Inflammatory macrophage (primary cell): Measurements from ENCODE around the gene RHOBTB3.
A peak's percentile ranks its signal among the peaks of the same experiment; 100 is the strongest.
"Not testable (repeated sequence)": the region's sequence is repeated elsewhere in the genome, so short reads cannot be mapped to it uniquely, and the experiment has no call there.

Source experiments
- DNase-seq, 2 donors: peaks; one replicate each; pipeline ENCODE4 v3.0.0-alpha.2; 2020 to 2022

The RHOBTB3 gene

GRCh38 chr5:95821110-95822021 lies 90.2 kb downstream of the RHOBTB3 start:
- DNase-seq = no peak

GRCh38 chr5:95822043-95822541 lies 91.0 kb downstream of the RHOBTB3 start:
- peak; percentile 39 to 64 for DNase-seq

DNA sequence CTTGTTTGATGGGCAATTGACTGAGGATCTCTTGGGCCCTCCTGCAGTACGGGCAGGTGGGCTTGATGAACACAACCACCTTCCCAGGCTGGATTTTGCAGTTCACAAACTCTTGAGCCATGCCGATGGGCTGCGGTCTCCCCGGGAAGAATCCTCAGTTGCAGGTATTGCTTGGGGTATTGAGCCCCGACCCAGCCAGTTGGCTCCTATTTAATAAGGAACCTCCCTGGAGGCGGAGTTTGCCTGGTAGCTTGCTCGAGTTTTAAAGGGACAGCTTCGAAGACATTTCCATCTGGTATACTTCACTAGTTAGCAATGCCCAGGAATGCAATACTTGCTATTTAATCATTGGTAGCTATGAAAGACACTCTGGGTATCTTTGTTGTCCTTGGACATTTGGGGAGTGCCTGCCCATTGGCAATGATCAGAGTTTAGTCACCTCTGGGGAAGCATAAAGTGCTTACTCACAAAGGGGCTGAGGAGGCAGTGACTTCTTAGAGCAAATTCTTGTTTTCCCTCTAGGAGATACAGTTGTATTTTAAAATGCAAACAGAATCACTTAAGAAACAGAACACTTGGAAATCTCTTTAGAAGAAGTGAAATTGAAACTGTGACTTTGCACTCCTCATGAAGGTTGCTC lies 91.5 kb downstream of the RHOBTB3 start, which contains the start of gene GLRX:
Gene GLRX, minus strand, starts transcription at position 185 of the 640 bp plus-strand sequence. Its CDS starts 64 bp downstream, at position 121.
- DNase-seq = peak; percentile 73 to 80

DNA sequence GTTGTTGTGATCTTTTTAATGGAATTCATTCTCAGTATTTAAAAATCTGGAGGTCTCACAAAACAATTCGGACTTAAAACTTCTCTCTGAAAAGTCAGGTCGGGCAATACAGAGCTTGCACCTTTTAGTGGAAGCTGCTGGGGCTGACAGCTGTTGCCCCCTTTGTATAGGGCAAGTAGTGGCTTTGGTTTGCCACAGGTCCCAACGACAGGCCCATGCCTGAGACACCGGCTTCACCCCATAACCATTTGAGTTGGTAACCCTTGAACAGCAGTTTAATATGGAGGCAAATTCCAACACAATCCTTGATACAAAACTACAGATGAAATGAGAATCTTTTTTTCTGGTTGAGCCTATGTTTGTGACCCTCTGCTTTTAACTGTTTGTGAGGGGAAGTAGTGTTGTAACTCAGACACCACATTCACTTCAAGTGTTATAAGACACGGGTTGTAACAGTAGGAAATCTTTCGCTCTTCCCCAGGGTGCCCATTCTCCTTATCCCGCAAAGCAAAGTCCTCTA lies 92.1 kb downstream of the RHOBTB3 start:
- DNase-seq = no peak

- DNase-seq = peak; percentile 89 to 93
Measured at GRCh38 chr5:95823738-95824609, 92.8 kb downstream of the RHOBTB3 start.

DNA sequence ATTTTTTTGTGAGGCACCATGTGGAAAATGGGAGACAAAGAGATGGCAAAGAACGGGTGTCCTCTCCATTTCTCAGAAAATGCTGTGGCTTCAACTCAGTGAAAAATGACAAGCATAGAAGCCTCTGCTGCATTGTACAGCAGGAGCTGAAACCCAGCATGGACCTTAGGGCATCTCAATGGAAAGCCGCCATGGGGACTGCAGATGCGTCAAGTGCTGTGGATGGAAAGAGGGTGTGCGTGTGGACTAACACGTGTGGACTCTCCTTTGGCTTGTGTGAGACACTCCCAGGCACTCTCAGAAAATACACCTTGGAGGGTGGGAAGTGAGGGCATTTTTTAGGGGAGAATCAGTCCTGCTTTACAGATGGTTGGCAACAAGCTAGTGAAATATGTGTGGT lies 93.6 kb downstream of the RHOBTB3 start:
- no peak for DNase-seq

- DNase-seq = peak; percentile 70 to 74
Measured at GRCh38 chr5:95825495-95825894, 94.4 kb downstream of the RHOBTB3 start.

GRCh38 chr5:95826949-95827891 lies 96.1 kb downstream of the RHOBTB3 start:
- peak; percentile 70 to 75 for DNase-seq

GRCh38 chr5:95827892-95828246 lies 96.7 kb downstream of the RHOBTB3 start:
- DNase-seq = peak; percentile 25 to 44

GRCh38 chr5:95830226-95830625 lies 99.1 kb downstream of the RHOBTB3 start:
- DNase-seq = no peak

DNA sequence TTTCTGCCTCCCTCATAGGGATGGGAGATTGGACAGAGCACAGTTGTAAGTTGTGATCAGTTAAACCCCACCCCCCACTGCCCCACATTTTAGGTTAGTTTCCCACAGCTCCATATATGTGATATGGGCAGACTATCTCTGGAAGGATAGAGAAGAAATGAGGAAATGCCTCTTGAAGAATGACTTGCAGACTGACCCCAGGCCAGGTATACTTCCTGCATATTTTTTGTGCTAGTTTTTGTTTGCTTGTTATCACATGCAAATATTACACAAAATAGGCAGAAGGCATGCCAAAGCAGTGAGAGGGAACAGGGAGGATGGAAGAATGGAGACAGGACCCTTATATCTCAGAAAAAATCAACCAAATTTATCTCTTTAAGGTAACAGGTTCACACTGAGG lies 101.5 kb downstream of the RHOBTB3 start:
- no peak for DNase-seq

GRCh38 chr5:95835682-95836385 lies 104.7 kb downstream of the RHOBTB3 start:
- peak; percentile 49 to 62 for DNase-seq

- peak in 1 of 2 donors; percentile 3 for DNase-seq
Measured at GRCh38 chr5:95836544-95836943, 105.4 kb downstream of the RHOBTB3 start.

DNA sequence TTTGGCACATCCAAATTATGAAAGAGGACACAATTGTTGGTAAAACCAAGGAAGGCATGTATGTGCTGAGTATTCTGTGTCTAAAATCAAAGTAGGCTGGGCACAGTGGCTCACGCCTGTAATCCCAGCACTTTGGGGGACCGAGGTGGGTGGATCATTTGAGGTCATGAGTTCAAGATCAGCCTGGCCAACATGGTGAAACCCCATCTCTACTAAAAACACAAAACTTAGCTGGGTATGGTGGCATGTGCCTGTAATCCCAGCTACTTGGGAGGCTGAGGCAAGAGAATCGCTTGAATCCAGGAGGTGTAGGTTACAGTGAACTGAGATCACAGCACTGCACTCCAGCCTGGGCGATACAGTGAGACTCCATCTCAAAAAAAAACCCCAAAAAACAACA lies 105.8 kb downstream of the RHOBTB3 start:
- DNase-seq = not testable (repeated sequence)

DNA sequence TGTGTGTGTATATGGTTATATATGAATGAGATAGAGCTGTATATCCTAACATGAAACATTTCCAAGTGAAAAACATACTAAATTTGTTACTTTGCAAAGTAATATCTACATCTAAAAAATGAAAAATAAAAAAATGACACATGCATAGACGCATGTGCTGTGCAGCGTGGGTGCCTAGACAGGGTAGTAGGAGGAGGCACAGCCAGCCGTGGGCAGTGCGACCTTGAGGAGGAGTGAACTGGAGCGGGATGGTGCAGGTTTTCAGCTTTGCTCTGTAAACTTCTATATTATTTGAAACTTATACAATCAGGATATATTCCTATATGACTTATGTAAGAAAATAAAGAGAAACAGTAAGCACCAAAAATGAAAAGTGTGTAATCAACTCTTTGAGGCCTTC lies 106.4 kb downstream of the RHOBTB3 start:
- DNase-seq = peak in 1 of 2 donors; percentile 63

DNA sequence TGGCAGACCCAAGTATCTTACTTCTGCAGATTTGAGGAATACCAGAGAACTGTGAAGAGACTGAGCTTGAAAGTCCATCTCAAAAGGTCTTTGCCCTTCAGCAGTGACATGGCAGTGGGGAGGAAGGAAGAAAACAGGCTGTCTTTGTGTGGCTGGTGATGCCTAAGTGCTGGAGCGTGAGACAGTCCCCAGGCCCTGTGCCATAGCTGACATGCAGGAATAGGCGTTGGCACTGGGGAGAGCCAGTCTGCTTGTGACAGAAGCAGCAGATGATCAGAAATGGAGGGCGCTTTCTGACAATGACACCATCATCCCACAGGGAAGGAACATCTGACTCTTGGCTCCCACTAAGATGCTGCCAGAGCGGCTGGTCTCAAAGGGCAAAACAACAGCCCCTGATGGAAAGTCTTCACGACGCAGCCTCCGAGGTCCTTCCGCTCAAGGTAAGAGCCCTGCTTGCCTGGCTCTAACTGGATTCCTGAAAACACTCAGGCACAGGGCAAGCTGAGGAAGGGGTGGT lies 106.9 kb downstream of the RHOBTB3 start:
- DNase-seq = peak in 1 of 2 donors; percentile 30

GRCh38 chr5:95838556-95838955 lies 107.4 kb downstream of the RHOBTB3 start:
- peak in 1 of 2 donors; percentile 2 for DNase-seq

DNA sequence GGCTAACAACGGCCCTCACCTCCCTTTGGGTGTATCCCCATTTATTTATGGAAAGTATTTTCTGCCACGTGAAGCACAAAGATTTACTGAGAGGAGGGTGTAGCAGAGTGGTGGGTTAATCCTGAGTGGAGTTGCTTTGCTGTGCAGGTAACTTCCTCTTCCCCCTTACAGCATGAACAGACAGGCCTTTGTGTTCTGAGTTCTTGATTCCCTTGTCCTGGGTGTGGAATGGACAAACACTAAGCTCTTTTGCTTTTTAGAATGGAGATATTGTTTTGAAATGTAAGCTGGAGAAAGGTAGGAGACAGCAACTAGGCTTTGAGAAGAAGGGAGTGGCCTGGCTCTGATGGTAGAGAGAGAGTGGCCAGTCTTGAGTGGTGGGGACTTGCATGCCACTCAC lies 108.5 kb downstream of the RHOBTB3 start:
- no peak for DNase-seq

- DNase-seq = peak; percentile 63 to 66
Measured at GRCh38 chr5:95840956-95841705, 110.0 kb downstream of the RHOBTB3 start.
